ENCODE measurements around the gene HNRNPH1. TPM values are rescaled to one million over a fixed set of nuclear protein-coding genes. Genes with fewer than 3 reads are reported as not detected.

Gene HNRNPH1
- total RNA-seq, 1 donor from 2014 or later: 893 TPM

DNA sequence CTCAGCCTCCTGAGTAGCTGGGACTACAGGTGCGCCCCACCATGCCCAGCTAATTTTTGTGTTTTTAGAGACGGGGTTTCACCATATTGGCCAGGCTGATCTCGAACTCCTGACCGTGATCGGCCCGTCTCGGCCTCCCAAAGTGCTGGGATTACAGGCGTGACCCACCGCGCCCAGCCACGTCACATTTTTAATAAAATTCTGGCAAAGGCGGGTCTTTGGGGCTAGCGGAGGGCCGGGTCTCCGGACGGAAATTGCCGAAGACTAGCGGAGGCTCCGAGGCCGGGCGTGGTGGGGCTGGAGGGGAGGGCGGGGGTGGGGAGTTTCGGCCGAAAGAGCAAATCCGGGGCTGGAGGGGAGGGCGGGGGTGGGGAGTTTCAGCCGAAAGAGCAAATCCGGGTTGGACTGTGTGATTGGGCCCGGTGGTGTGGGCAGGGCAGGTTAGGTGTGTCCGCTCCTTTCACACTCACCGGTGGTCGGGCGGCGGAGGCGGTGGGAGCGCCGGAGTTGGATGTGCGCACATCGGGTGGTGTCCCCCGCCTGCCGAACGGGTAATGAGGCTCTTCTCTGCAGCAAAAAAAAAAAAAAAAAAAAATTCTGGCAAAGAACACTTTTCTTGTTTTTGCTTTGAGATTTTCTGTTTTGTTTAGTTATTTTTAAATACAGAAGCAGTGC is 46.0 kb downstream of the HNRNPH1 start:
- no peak for DNase-seq (ENCODE audit: extremely low spot score, unreplicated experiment)
- TF ChIP-seq CTCF (conservative IDR thresholded peaks at IDR 0.05): no peak
- Mint-ChIP-seq H3K27me3 (no peaks in the 10 kb centered on the region), H3K36me3 (peaks cover 21% of the 10 kb centered on the region), H3K4me1 (ENCODE audit: unreplicated experiment) (no peaks in the 10 kb centered on the region), H3K4me3 (no peak overlapping the region), H3K27ac (no peak overlapping the region), H3K9me3 (no peaks in the 10 kb centered on the region)

DNA sequence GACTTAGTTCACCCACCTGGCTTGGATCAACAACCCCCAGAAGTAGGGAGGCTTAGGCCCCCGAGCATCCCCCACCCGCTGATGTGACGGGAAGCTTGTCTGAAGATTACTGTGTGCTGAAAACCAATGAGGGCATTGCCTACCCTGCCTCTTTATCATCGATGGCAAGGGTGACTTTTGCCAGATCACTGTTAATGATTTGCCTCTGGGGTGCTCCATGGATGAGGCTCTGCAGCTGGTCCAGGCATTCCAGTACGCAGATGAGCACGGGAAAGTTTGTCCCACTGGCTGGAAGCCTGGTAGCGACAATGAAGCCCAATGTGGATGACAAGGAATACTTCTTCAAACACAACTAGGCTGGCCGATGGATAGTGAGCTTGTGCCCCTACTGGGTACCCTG is 51.1 kb downstream of the HNRNPH1 start:
- Mint-ChIP-seq H3K4me3 (no peak overlapping the region), H3K27ac (no peak overlapping the region), H3K9me3 (no peaks in the 10 kb centered on the region), H3K36me3 (peaks cover 33% of the 10 kb centered on the region), H3K27me3 (no peaks in the 10 kb centered on the region), H3K4me1 (ENCODE audit: unreplicated experiment) (no peaks in the 10 kb centered on the region)
- DNase-seq (ENCODE audit: extremely low spot score, unreplicated experiment): no peak
- TF ChIP-seq CTCF (conservative IDR thresholded peaks at IDR 0.05): no peak

DNA sequence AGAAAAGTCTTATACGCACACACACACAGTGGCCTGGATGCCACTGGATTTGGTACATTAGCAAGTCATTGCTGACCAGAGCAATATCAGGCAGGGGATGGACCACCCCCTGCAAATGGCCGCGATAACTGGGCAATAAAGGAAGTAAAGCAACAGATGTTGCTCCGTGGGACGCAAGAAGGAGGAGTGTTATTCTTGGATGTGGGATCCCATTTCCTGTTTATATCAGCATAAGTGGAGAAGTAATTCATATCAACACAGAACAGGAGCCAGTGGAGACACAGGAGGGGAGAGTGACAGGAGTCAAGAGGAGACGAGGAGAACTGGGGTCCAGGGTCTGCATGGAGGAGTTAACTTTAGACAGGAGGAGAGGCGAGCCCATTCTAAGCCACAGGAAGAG is 54.8 kb downstream of the HNRNPH1 start:
- Mint-ChIP-seq H3K4me1 (ENCODE audit: unreplicated experiment) (no peaks in the 10 kb centered on the region), H3K27ac (no peak overlapping the region), H3K4me3 (no peak overlapping the region), H3K36me3 (peaks cover 23% of the 10 kb centered on the region), H3K27me3 (no peaks in the 10 kb centered on the region), H3K9me3 (no peaks in the 10 kb centered on the region)
- no peak for DNase-seq (ENCODE audit: extremely low spot score, unreplicated experiment)
- no peak for TF ChIP-seq CTCF (conservative IDR thresholded peaks at IDR 0.05)

- H3K36me3 Mint-ChIP-seq: peaks cover 16% of the 10 kb centered on the region
- no peaks in the 10 kb centered on the region for H3K27me3 Mint-ChIP-seq
- TF ChIP-seq CTCF (conservative IDR thresholded peaks at IDR 0.05): no peak
- no peaks in the 10 kb centered on the region for H3K9me3 Mint-ChIP-seq
- no peak for DNase-seq (ENCODE audit: extremely low spot score, unreplicated experiment)
- no peak overlapping the region for H3K27ac Mint-ChIP-seq
- no peaks in the 10 kb centered on the region for H3K4me1 Mint-ChIP-seq (ENCODE audit: unreplicated experiment)
- no peak overlapping the region for H3K4me3 Mint-ChIP-seq
These were observed 58.9 kb downstream of the HNRNPH1 start for GRCh38 chr5:179564526-179564925.

Other genes with a start within 250 kb of the HNRNPH1 start
- gene RUFY1, start 73.1 kb downstream of the HNRNPH1 start, total RNA-seq (ENCODE audit: low replicate concordance): 41.2 and 51.6 TPM in 2 replicates
- gene CBY3, start 57.4 kb upstream of the HNRNPH1 start, total RNA-seq (ENCODE audit: low replicate concordance): not detected in 2 replicates
- gene CANX, start 75.3 kb upstream of the HNRNPH1 start, total RNA-seq (ENCODE audit: low replicate concordance): 597 and 598 TPM in 2 replicates
- gene MAML1, start 109.2 kb upstream of the HNRNPH1 start, total RNA-seq (ENCODE audit: low replicate concordance): 32.9 and 42.6 TPM in 2 replicates
- 4.0 and 6.5 TPM in 2 replicates for gene LTC4S, start 170.3 kb upstream of the HNRNPH1 start, total RNA-seq (ENCODE audit: low replicate concordance)
- gene MGAT4B, start 183.2 kb upstream of the HNRNPH1 start, total RNA-seq (ENCODE audit: low replicate concordance): 169 and 211 TPM in 2 replicates
- gene SQSTM1, start 197.2 kb upstream of the HNRNPH1 start, total RNA-seq (ENCODE audit: low replicate concordance): 133 and 191 TPM in 2 replicates
- 31.1 and 47.6 TPM in 2 replicates for gene MRNIP, start 235.1 kb upstream of the HNRNPH1 start, total RNA-seq (ENCODE audit: low replicate concordance)

All from type B pancreatic cell (in vitro differentiated cells).